Spleen (tissue), 7 donors: ENCODE results near the gene TUBA1C.

ENCODE experiments used
- POLR2A ChIP-seq, 3 donors: fragments of 450-650 bp; IDR thresholded peaks; one replicate each; pipeline ENCODE4 v1.5.1; 2017; ENCODE audit warnings: antibody characterized with exemption in 3 of 3, mild to moderate bottlenecking in 1 of 3
- TF ChIP-seq, protein P1 (sequence below), 11 experiments: fragments of 200-600 bp in 7 of 11; fragments of 450-650 bp in 4 of 11; sonication (generic) in 4 of 11; IDR thresholded peaks in 8 of 11; conservative IDR thresholded peaks in 3 of 11; 1 replicate in 7 of 11; 2 replicates in 4 of 11; pipeline versions ENCODE4 v1.4.0 to v1.8.0; 2016 to 2021; ENCODE audit warnings: antibody characterized with exemption in 11 of 11, inconsistent platforms in 4 of 11, mild to moderate bottlenecking in 1 of 11
- donor health status: DM: no; HTN: no; CAD: no; lungs with moderate emphysema.
- donor health status: DM: no; HTN: no; CAD: no.
- donor health status: DM: no; HTN: no; CAD: no.

DNA sequence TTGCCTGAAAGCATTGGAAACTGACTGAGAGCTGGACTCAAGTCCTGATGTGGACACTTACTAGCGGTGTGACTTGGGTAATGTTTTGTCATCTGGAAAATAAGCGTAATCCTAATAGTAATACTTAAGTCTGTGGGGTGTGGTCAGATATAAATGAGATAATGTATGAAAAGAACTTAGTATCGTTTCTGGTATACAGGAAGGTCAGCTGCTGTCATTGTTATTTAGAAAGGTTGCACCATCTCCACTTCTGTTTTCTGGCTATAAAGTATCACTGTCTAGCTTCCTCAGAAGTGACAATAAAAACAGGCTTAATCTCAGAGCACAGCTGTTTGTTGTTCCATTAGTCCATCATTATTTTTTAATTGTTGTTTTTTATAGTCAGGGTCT lies 34.1 kb upstream of the TUBA1C start:
- TF ChIP-seq, protein P1, sequence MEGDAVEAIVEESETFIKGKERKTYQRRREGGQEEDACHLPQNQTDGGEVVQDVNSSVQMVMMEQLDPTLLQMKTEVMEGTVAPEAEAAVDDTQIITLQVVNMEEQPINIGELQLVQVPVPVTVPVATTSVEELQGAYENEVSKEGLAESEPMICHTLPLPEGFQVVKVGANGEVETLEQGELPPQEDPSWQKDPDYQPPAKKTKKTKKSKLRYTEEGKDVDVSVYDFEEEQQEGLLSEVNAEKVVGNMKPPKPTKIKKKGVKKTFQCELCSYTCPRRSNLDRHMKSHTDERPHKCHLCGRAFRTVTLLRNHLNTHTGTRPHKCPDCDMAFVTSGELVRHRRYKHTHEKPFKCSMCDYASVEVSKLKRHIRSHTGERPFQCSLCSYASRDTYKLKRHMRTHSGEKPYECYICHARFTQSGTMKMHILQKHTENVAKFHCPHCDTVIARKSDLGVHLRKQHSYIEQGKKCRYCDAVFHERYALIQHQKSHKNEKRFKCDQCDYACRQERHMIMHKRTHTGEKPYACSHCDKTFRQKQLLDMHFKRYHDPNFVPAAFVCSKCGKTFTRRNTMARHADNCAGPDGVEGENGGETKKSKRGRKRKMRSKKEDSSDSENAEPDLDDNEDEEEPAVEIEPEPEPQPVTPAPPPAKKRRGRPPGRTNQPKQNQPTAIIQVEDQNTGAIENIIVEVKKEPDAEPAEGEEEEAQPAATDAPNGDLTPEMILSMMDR (IDR thresholded peaks at IDR 0.05 in 8 of 11, conservative IDR thresholded peaks at IDR 0.05 in 3 of 11) = no peak
- TF ChIP-seq POLR2A (IDR thresholded peaks at IDR 0.05) = no peak
